HepG2 (cell line): ENCODE results near the gene BLVRB. TPM values are rescaled to one million over a fixed set of nuclear protein-coding genes. Genes with fewer than 3 reads are reported as not detected.

ENCODE experiments used
- ATF7 ChIP-seq, 2 experiments: fragments of 450-650 bp in 1 of 2; sonication (generic) in 1 of 2; formaldehyde crosslinking in 1 of 2; IDR thresholded peaks; 2 replicates each; pipeline versions ENCODE4 v1.4.0 to v1.6.1; 2016 to 2020; ENCODE audit warnings: antibody characterized with exemption in 1 of 2, mild to moderate bottlenecking in 1 of 2, missing genetic modification reagents in 1 of 2
- FOSL1 ChIP-seq: sonication (generic); formaldehyde crosslinking; IDR thresholded peaks from 2 replicates; pipeline ENCODE4 v1.9.0; 2021; ENCODE audit warnings: missing genetic modification reagents, borderline replicate concordance
- HMGXB4 ChIP-seq, 2 experiments: sonication (generic) in 1 of 2; formaldehyde crosslinking in 1 of 2; IDR thresholded peaks; 2 replicates each; pipeline versions ENCODE4 v1.4.0 to v1.6.1; 2018 to 2020; ENCODE audit warnings: missing genetic modification reagents in 2 of 2, borderline replicate concordance in 1 of 2, low read depth in 1 of 2, mild to moderate bottlenecking in 1 of 2, missing biosample characterization in 1 of 2
- NCOA2 ChIP-seq: sonication (generic); formaldehyde crosslinking; IDR thresholded peaks from 2 replicates; pipeline ENCODE4 v1.8.0; 2022; ENCODE audit warnings: inconsistent platforms
- SP5 ChIP-seq: IDR thresholded peaks from 2 replicates; pipeline ENCODE4 v1.6.1; 2016; ENCODE audit warnings: low read depth, borderline replicate concordance
- ZNF709 ChIP-seq: sonication (generic); formaldehyde crosslinking; IDR thresholded peaks from 2 replicates; pipeline ENCODE4 v1.5.0; 2020; ENCODE audit warnings: mild to moderate bottlenecking, missing genetic modification reagents
- ZNF770 ChIP-seq: sonication (generic); formaldehyde crosslinking; IDR thresholded peaks from 2 replicates; pipeline ENCODE4 v1.5.0; 2020; ENCODE audit warnings: mild to moderate bottlenecking, missing genetic modification reagents
- polyA plus RNA-seq, 8 experiments: library from polyadenylated mRNA; depleted of rRNA in 3 of 8; stranded (reverse) in 7 of 8; unstranded in 1 of 8; fragments of >200 nt; fragmentation: Illumina TruSeq in 4 of 8; extraction: Trizol in 4 of 8; gene quantifications; 2 replicates each; pipeline versions ENCODE4 v1.2.1 to v1.2.3, GENCODE V29; 2011 to 2016; ENCODE audit warnings: low read depth in 4 of 8, missing spikeins in 1 of 8, mixed read lengths in 1 of 8; ENCODE audit not compliant: insufficient read depth in 1 of 8
- total RNA-seq, 5 experiments: library from RNA; depleted of rRNA; stranded (reverse); fragments of >200 nt; fragmentation: Illumina TruSeq; extraction: Trizol; gene quantifications; 2 replicates each; pipeline ENCODE4 v1.2.3, GENCODE V29; 2016; ENCODE audit warnings: low read depth in 1 of 5

The BLVRB gene
- total and polyA plus RNA-seq, 2 of the 13 experiments (the other 11 are each of a cell fraction or from before 2014, with no cell fraction given), result 25.9 to 51.4 TPM

DNA sequence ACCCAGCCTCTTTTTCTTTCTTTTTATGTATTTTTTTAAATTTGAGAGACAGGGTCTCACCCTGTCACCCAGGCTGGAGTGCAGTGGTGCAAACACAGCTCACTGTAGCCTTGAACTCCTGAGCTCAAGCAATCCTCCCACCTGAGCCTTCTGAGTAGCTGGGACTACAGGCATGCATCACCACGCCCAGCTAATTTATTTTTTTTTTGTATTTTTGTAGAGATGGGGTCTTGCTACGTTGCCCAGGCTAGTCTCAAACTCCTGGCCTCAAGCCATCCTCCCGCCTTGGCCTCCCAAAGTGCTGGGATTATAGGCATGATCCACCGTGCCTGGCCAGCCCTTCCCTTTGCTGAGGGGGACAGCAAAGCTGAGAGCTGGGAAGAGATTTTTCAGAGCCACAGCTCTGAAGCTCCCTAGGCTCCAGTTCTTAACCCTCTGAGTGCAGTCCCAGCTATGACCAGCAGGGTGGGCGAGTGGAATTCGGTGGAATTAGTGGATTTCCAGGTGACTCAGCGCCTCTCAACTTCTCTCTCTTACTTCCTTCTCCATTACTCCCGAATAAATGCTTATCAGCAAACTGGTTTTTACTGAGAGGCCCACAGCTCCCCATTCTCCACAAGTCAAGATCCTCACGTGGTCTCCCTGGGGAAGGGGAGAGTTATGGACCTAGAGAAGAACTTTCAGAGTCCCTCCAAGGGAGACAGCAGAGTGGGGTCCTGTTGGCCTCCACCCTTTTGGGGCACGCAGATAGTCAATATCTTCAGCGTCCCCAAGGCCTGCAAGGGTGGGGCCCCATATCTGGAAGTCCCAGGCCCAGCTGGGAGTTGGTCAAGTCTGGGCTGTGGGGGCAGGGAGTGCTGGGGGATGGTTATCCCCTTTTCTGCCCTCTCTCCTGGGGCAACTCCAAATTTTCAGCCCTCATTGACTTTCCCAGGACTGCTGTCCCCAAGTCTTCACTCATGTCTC lies 1.2 kb downstream of the BLVRB start (continued):
- TF ChIP-seq ATF7 (IDR thresholded peaks at IDR 0.05) (no peak), ATF7 (CRISPR knock-in tag; IDR thresholded peaks at IDR 0.05) (no peak), HMGXB4 (CRISPR knock-in tag; IDR thresholded peaks at IDR 0.05; ENCODE audit: borderline replicate concordance in 1 of 2, low read depth in 1 of 2) (peak in 1 of 2 experiments; percentile 58; a peak in 1 of 4 replicates), NCOA2 (no peak), ZNF709 (peak; percentile 24; the same call in 1 of the 2 replicates), SP5 (CRISPR knock-in tag) (0 out of 2 replicates have a peak, but pooled peaks have one; percentile 7), FOSL1 (CRISPR knock-in tag) (peak; percentile 14; the same call in 1 of the 2 replicates), ZNF770 (peak; percentile 86)
- TF ChIP-seq, all 625 proteins: peak for 37
